GM10266 (cell line): ENCODE data around the gene PON2.

Experiments used
- DNase-seq: peaks from one replicate; pipeline ENCODE4 v3.0.0; 2012; ENCODE audit errors: extremely low spot score
- TF ChIP-seq, protein P1 (sequence below): IDR thresholded peaks from 2 replicates; pipeline ENCODE4 v1.5.1; 2012; ENCODE audit warnings: mild to moderate bottlenecking, low read depth; ENCODE audit not compliant: control insufficient read depth, insufficient read depth; ENCODE audit errors: missing control alignments

Gene PON2

GRCh38 chr7:95421000-95421846 is 13.6 kb downstream of the PON2 start:
- TF ChIP-seq, protein P1, sequence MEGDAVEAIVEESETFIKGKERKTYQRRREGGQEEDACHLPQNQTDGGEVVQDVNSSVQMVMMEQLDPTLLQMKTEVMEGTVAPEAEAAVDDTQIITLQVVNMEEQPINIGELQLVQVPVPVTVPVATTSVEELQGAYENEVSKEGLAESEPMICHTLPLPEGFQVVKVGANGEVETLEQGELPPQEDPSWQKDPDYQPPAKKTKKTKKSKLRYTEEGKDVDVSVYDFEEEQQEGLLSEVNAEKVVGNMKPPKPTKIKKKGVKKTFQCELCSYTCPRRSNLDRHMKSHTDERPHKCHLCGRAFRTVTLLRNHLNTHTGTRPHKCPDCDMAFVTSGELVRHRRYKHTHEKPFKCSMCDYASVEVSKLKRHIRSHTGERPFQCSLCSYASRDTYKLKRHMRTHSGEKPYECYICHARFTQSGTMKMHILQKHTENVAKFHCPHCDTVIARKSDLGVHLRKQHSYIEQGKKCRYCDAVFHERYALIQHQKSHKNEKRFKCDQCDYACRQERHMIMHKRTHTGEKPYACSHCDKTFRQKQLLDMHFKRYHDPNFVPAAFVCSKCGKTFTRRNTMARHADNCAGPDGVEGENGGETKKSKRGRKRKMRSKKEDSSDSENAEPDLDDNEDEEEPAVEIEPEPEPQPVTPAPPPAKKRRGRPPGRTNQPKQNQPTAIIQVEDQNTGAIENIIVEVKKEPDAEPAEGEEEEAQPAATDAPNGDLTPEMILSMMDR: no peak
- no peak for DNase-seq

- DNase-seq: no peak
- TF ChIP-seq, protein P1: no peak
Observed at GRCh38 chr7:95412075-95412474, 22.8 kb downstream of the PON2 start.

GRCh38 chr7:95411666-95412065 is 23.2 kb downstream of the PON2 start:
- TF ChIP-seq, protein P1: no peak
- no peak for DNase-seq

- DNase-seq: no peak
- TF ChIP-seq, protein P1: no peak
Observed at GRCh38 chr7:95411036-95411435, 23.8 kb downstream of the PON2 start.

DNA sequence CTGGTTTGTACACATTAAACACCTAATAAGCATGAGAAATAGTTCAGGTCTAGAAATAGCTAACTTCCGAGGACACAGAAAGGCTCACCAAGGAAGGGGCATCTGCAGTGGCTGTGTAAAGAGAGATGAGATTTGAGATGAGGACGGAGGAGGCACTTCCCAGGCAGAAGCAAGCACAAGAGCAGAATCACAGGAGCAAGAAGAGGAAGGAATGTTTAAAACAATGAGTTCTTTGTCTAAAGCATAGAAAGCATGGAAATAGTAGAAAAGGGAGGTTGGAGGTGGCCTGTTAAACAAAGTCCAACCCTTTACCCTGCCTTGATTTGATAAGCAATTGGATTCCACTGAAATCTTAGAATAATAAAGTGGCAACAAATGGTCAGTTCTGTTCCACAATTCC is 27.1 kb downstream of the PON2 start:
- TF ChIP-seq, protein P1: no peak
- DNase-seq: no peak

- TF ChIP-seq, protein P1: no peak
- DNase-seq: no peak
Observed at GRCh38 chr7:95405800-95406199, 29.0 kb downstream of the PON2 start.

DNA sequence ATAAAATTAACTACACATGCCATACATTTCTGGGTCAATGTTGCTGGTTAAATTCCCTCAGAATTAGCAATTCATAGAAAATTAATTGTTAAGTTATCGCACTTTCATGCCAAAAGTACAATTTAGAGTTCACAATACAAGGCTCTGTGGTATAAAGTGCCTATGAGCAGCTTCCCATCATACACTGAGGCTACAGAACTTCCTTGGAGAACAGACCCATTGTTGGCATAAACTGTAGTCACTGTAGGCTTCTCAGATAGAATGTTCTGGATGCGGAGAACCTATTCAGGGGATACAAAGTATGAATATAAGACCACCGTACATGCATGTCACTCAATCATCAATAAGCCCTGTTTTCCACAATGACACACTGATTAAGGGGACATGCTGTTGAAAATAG is 29.6 kb downstream of the PON2 start:
- TF ChIP-seq, protein P1: no peak
- no peak for DNase-seq
